ENCODE data around the gene SPINT4. TPM values are rescaled to one million over a fixed set of nuclear protein-coding genes. Genes with fewer than 3 reads are reported as not detected.

The SPINT4 gene
- total and polyA plus RNA-seq, 8 donors: not detected

GRCh38 chr20:45727044-45727443, 4.9 kb downstream of the SPINT4 start:
- Histone ChIP-seq H3K9me3 (peaks cover 0 to 7% of the 10 kb centered on the region in 2 donors), H3K4me1 (no peaks in the 10 kb centered on the region), H3K27ac (no peak overlapping the region), H3K27me3 (no peaks in the 10 kb centered on the region), H3K4me3 (no peak overlapping the region), H3K36me3 (no peaks in the 10 kb centered on the region)
- TF ChIP-seq, protein P1, sequence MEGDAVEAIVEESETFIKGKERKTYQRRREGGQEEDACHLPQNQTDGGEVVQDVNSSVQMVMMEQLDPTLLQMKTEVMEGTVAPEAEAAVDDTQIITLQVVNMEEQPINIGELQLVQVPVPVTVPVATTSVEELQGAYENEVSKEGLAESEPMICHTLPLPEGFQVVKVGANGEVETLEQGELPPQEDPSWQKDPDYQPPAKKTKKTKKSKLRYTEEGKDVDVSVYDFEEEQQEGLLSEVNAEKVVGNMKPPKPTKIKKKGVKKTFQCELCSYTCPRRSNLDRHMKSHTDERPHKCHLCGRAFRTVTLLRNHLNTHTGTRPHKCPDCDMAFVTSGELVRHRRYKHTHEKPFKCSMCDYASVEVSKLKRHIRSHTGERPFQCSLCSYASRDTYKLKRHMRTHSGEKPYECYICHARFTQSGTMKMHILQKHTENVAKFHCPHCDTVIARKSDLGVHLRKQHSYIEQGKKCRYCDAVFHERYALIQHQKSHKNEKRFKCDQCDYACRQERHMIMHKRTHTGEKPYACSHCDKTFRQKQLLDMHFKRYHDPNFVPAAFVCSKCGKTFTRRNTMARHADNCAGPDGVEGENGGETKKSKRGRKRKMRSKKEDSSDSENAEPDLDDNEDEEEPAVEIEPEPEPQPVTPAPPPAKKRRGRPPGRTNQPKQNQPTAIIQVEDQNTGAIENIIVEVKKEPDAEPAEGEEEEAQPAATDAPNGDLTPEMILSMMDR (IDR thresholded peaks at IDR 0.05): no peak
- ATAC-seq (no peak), DNase-seq (no peak)
- intact Hi-C loops (cut with DNase I): no loop called here

DNA sequence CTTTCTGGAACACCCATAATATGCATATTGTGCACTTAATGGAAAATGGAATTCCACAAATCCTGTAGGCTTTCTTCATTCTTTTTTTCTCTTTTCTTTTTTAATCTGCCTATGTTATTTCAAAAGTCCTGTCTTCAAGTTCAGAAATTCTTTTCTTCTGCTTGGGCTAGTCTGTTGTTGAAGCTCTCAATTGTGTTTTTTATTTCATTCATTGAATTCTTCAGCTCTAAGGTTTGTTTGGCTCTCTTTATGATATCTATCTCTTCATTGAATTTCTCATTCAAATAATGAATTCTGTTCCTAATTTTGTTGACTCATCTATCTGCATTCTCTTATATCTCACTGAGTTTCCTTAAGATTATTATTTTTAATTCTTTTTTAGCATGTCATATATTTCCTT, 10.1 kb downstream of the SPINT4 start:
- ATAC-seq (no peak), DNase-seq (no peak)
- Histone ChIP-seq H3K27me3 (no peaks in the 10 kb centered on the region), H3K9me3 (peaks cover 0 to 25% of the 10 kb centered on the region in 2 donors), H3K36me3 (no peaks in the 10 kb centered on the region), H3K27ac (no peak overlapping the region), H3K4me1 (no peaks in the 10 kb centered on the region), H3K4me3 (no peak overlapping the region)
- intact Hi-C loops (cut with DNase I): no loop called here
- TF ChIP-seq, protein P1 (IDR thresholded peaks at IDR 0.05): no peak

DNA sequence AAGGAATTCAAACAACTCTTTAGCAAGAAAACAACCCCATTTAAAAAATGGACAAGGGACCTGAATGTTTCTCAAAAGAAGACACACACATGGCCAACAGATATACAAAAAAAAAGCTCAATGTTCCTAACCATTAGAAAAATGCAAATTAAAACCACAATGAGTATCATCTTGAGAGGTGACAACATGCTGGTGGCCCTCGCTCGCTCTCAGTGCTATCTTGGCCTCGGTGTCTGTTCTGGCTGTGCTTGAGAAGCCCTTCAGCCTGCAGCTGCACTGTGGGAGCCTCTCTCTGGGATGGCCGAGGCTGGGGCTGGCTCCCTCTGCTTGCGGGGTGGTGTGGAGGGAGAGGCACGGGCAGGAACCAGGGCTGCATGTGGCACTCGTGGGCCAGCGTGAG, 13.4 kb downstream of the SPINT4 start:
- Histone ChIP-seq H3K27ac (no peak overlapping the region), H3K36me3 (no peaks in the 10 kb centered on the region), H3K9me3 (peaks cover 0 to 25% of the 10 kb centered on the region in 2 donors), H3K4me1 (no peaks in the 10 kb centered on the region), H3K4me3 (no peak overlapping the region), H3K27me3 (peaks cover 0 to under 1% of the 10 kb centered on the region in 2 donors)
- DNase-seq (no peak), ATAC-seq (no peak)
- intact Hi-C loops (cut with DNase I): no loop called here
- TF ChIP-seq, protein P1 (IDR thresholded peaks at IDR 0.05): no peak

DNA sequence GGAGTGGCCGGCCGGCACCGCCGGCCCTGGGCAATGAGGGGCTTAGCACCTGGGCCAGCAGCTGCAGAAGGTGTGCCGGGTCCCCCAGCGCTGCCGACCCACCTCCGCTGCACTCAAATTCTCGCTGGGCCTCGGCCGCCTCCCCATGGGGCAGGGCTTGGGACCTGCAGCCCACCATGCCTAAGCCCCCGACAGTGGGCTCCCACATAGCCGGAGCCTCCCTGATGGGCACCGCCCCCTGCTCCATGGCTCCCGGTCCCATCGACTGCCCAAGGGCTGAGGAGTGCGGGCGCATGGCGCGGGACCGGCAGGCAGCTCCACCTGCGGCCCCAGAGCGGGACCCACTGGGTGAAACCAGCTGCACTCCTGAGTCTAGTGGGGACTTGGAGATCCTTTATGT, 13.8 kb downstream of the SPINT4 start:
- no peak overlapping the region for H3K4me3 ChIP-seq

DNA sequence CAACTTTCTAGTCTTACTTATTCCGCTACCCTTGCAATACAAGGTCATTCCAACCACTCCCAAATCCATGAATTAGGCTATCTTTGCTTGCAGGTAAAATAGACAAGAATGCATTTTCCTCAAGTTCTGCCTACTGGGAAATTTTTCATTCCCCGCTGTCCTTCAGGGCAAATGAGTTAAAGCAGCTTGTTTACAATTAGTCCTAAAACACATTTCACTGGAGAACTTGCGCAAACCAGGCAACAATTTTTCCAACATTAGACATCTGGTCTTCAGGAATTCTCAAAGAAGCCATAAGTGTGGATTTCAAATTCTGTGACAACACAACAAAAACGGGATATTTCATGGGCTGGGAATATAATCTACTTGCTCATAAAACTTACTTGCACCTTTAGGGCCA, 20.4 kb downstream of the SPINT4 start:
- TF ChIP-seq, protein P1 (IDR thresholded peaks at IDR 0.05): no peak

More for the DNA sequence above, 13.8 kb downstream of the SPINT4 start:
- no peak overlapping the region for H3K27ac ChIP-seq
- DNase-seq: no peak
- H3K36me3 ChIP-seq: no peaks in the 10 kb centered on the region
- peaks cover 0 to 5% of the 10 kb centered on the region in 2 donors for H3K27me3 ChIP-seq
- intact Hi-C loops (cut with DNase I): no loop called here
- peaks cover 0 to 25% of the 10 kb centered on the region in 2 donors for H3K9me3 ChIP-seq
- TF ChIP-seq, protein P1 (IDR thresholded peaks at IDR 0.05): no peak
- ATAC-seq: no peak
- H3K4me1 ChIP-seq: no peaks in the 10 kb centered on the region

More for the DNA sequence above, 20.4 kb downstream of the SPINT4 start:
- ATAC-seq (no peak), DNase-seq (no peak)
- Histone ChIP-seq H3K4me1 (no peaks in the 10 kb centered on the region), H3K27me3 (peaks cover 0 to 9% of the 10 kb centered on the region in 2 donors), H3K27ac (no peak overlapping the region), H3K9me3 (no peaks in the 10 kb centered on the region), H3K36me3 (no peaks in the 10 kb centered on the region), H3K4me3 (no peak overlapping the region)
- intact Hi-C loops (cut with DNase I): no loop called here

Data from left lung (tissue), 10 donors.